IMR-90 (cell line): ENCODE measurements around the gene RASSF5. TPM values are rescaled to one million over a fixed set of nuclear protein-coding genes. Genes with fewer than 3 reads are reported as not detected.

Experiments
- ATAC-seq: fragments of 200-7000 bp; cut with Tn5 transposase; 2 replicates; pipeline ENCODE4 v1.9.1; 2020; ENCODE audit warnings: low read depth, mild to moderate bottlenecking, moderate library complexity
- BruUV-seq: library from RNA; stranded (reverse); fragments of 400-500 nt; replicated peaks from 2 replicates; lab custom pipeline; 2021; lab: Mats Ljungman, UMichigan
- CTCF ChIA-PET: fragments of 300-600 bp; formaldehyde crosslinking; extraction: SDS; loops from one replicate; lab custom pipeline; 2021; ENCODE audit warnings: antibody characterized with exemption; lab: Yijun Ruan, JAX
- POLR2A ChIA-PET: fragments of 300-600 bp; sonication (Branson Sonifier 250); formaldehyde crosslinking; loops from one replicate; lab custom pipeline; 2022; ENCODE audit warnings: antibody characterized with exemption; ENCODE audit not compliant: unreplicated experiment; lab: Charles Lee
- DNase-seq: peaks from one replicate; pipeline ENCODE4 v3.0.0; 2013
- H2AFZ ChIP-seq: replicated peaks from 2 replicates; pipeline ENCODE3; 2013; ENCODE audit warnings: low read length, mild to moderate bottlenecking; ENCODE audit not compliant: poor library complexity
- H2AK5ac ChIP-seq: 2 replicates; pipeline ENCODE4 v1.6.1; 2013; ENCODE audit warnings: low read depth, low read length, inconsistent platforms
- H2AK9ac ChIP-seq: replicated peaks from 2 replicates; pipeline ENCODE3; 2013; ENCODE audit warnings: mild to moderate bottlenecking, low read depth, low read length, moderate library complexity; ENCODE audit not compliant: poor library complexity
- H2BK120ac ChIP-seq: 2 replicates; pipeline ENCODE4 v1.6.1; 2013; ENCODE audit warnings: low read depth, low read length, inconsistent platforms
- H2BK15ac ChIP-seq: 3 replicates; pipeline ENCODE4 v1.6.1; 2013; ENCODE audit warnings: low read depth, low read length, inconsistent platforms
- H2BK20ac ChIP-seq: 2 replicates; pipeline ENCODE4 v1.6.1; 2013; ENCODE audit warnings: low read depth, mild to moderate bottlenecking, inconsistent platforms, low read length, moderate library complexity
- H2BK5ac ChIP-seq: 2 replicates; pipeline ENCODE4 v1.6.1; 2013; ENCODE audit warnings: mild to moderate bottlenecking, low read depth, low read length, inconsistent platforms; ENCODE audit not compliant: poor library complexity, severe bottlenecking
- H3K14ac ChIP-seq: replicated peaks from 2 replicates; pipeline ENCODE4 v1.6.1; 2013; ENCODE audit warnings: low read depth, low read length, inconsistent platforms
- H3K18ac ChIP-seq: 2 replicates; pipeline ENCODE4 v1.6.1; 2013; ENCODE audit warnings: low read depth, low read length, control low read depth
- H3K23ac ChIP-seq: 2 replicates; pipeline ENCODE4 v1.6.1; 2013; ENCODE audit warnings: low read depth, low read length, inconsistent platforms
- H3K27ac ChIP-seq: 2 replicates; pipeline ENCODE4 v1.5.1; 2013; ENCODE audit warnings: mild to moderate bottlenecking, control low read depth, low read length; ENCODE audit not compliant: insufficient read depth
- H3K27me3 ChIP-seq: 2 replicates; pipeline ENCODE4 v1.6.1; 2013; ENCODE audit warnings: low read length; ENCODE audit not compliant: control insufficient read depth, insufficient read depth
- H3K36me3 ChIP-seq: 2 replicates; pipeline ENCODE4 v1.6.1; 2013; ENCODE audit warnings: low read length, mixed read lengths; ENCODE audit not compliant: control insufficient read depth, insufficient read depth
- H3K4ac ChIP-seq: 2 replicates; pipeline ENCODE4 v1.6.1; 2013; ENCODE audit warnings: low read depth, low read length, inconsistent platforms
- H3K4me1 ChIP-seq: 2 replicates; pipeline ENCODE4 v1.6.1; 2013; ENCODE audit warnings: low read length, mixed read lengths; ENCODE audit not compliant: control insufficient read depth, insufficient read depth
- H3K4me2 ChIP-seq: 2 replicates; pipeline ENCODE4 v1.6.1; 2013; ENCODE audit warnings: low read depth, mild to moderate bottlenecking, control low read depth, low read length, moderate library complexity
- H3K4me3 ChIP-seq: 2 replicates; pipeline ENCODE4 v1.5.1; 2013; ENCODE audit warnings: low read depth, mild to moderate bottlenecking, control low read depth, low read length, moderate library complexity; ENCODE audit not compliant: insufficient read depth
- H3K56ac ChIP-seq: 2 replicates; pipeline ENCODE4 v1.6.1; 2013; ENCODE audit warnings: low read length, inconsistent platforms; ENCODE audit not compliant: insufficient read depth; ENCODE audit errors: extremely low read depth
- H3K79me1 ChIP-seq, 2 experiments: 2 replicates each; pipeline ENCODE4 v1.6.1; 2013; ENCODE audit warnings: low read length in 2 of 2, inconsistent platforms in 1 of 2, low read depth in 1 of 2
- H3K9ac ChIP-seq: 2 replicates; pipeline ENCODE4 v1.6.1; 2013; ENCODE audit warnings: low read depth, low read length, control low read depth
- H3K9me1 ChIP-seq: 2 replicates; pipeline ENCODE4 v1.6.1; 2013; ENCODE audit warnings: low read length, inconsistent platforms; ENCODE audit not compliant: insufficient read depth
- H3K9me3 ChIP-seq: 2 replicates; pipeline ENCODE4 v1.6.1; 2013; ENCODE audit warnings: low read length; ENCODE audit not compliant: control insufficient read depth, insufficient read depth
- H4K20me1 ChIP-seq: 2 replicates; pipeline ENCODE4 v1.6.1; 2013; ENCODE audit warnings: low read length, inconsistent platforms; ENCODE audit not compliant: insufficient read depth
- H4K5ac ChIP-seq: 2 replicates; pipeline ENCODE4 v1.6.1; 2013; ENCODE audit warnings: mild to moderate bottlenecking, low read depth, low read length, control low read depth
- H4K8ac ChIP-seq, 2 experiments: 2 replicates each; pipeline ENCODE4 v1.6.1; 2013; ENCODE audit warnings: low read depth in 2 of 2, low read length in 2 of 2, control low read depth in 1 of 2, inconsistent platforms in 1 of 2
- H4K91ac ChIP-seq: 2 replicates; pipeline ENCODE4 v1.6.1; 2013; ENCODE audit warnings: low read depth, low read length, inconsistent platforms; ENCODE audit not compliant: insufficient read depth
- SMC3 ChIP-seq: fragments of 150-350 bp; IDR thresholded peaks from 2 replicates; pipeline ENCODE4 v1.6.1; 2016; ENCODE audit warnings: low read depth, mild to moderate bottlenecking, antibody characterized with exemption, low read length, moderate library complexity
- WGBS, 2 experiments: methylation state at CpG; one replicate each; pipeline versions ENCODE4 v1.1.5 to v1.1.7; 2013; ENCODE audit warnings: missing lambda C conversion rate in 2 of 2; ENCODE audit not compliant: insufficient read length in 1 of 2; ENCODE audit errors: extremely low coverage in 2 of 2; 5-methylcytosine and 5-hydroxymethylcytosine counted together
- dilution Hi-C: fragments of 300-500 bp; cut with HindIII; formaldehyde crosslinking; loops from one replicate; pipeline ENCODE4 v1.14.3; 2018; ENCODE audit warnings: low sequenced_read_pairs; ENCODE audit not compliant: unreplicated experiment
- in situ Hi-C: fragments of 300-500 bp; cut with MboI; formaldehyde crosslinking; loops from 3 replicates; pipeline ENCODE4 v1.14.3; 2019; ENCODE audit warnings: low sequenced_read_pairs, inconsistent platforms, mixed read lengths
- intact Hi-C: fragments of 100-400 bp; cut with micrococcal nuclease; formaldehyde crosslinking; loops from 2 replicates; pipeline ENCODE4 v1.10.0; 2022
- polyA plus RNA-seq, 3 experiments: library from polyadenylated mRNA; depleted of rRNA; stranded (reverse); fragments of >200 nt; gene quantifications; 2 replicates each; pipeline ENCODE4 v1.2.3, GENCODE V29; 2012; ENCODE audit warnings: low replicate concordance in 1 of 3
- total RNA-seq: library from RNA; depleted of rRNA; stranded (reverse); fragments of >200 nt; gene quantifications from 2 replicates; pipeline ENCODE4 v1.2.3, GENCODE V29; 2012

Gene RASSF5
- total and polyA plus RNA-seq, 2 of the 4 experiments (the other 2 are of a cell fraction): 0.18 to 1.1 TPM

- Histone ChIP-seq H2BK15ac (no peak overlapping the region; the same call in 2 of the 3 replicates), H3K18ac (no peak overlapping the region), H3K4me3 (no peak overlapping the region), H3K4ac (peak overlapping the region; percentile 39; the same call in 1 of the 2 replicates), H2AK9ac (peak overlapping the region; percentile 80), H4K91ac (no peak overlapping the region; the same call in 1 of the 2 replicates), H3K56ac (no peak overlapping the region), H3K9ac (no peak overlapping the region), H3K27ac (no peak overlapping the region), H3K23ac (no peak overlapping the region), H3K4me2 (no peak overlapping the region), H4K20me1 (no peaks in the 10 kb centered on the region; the same call in 1 of the 2 replicates), H3K9me3 (no peaks in the 10 kb centered on the region), H4K5ac (no peak overlapping the region), H2BK5ac (no peak overlapping the region), H3K79me1 (peaks cover 0 to 7% of the 10 kb centered on the region in 2 experiments; a peak in 1 of 4 replicates), H2BK20ac (no peak overlapping the region), H3K4me1 (peaks cover 9% of the 10 kb centered on the region), H2AFZ (no peak overlapping the region), H2BK120ac (no peak overlapping the region), H3K27me3 (no peaks in the 10 kb centered on the region), H3K36me3 (peaks cover 46% of the 10 kb centered on the region), H2AK5ac (peak overlapping the region; percentile 96; the same call in 1 of the 2 replicates), H4K8ac (no peak overlapping the region), H3K9me1 (peaks cover 8% of the 10 kb centered on the region), H3K14ac (no peak overlapping the region)
- DNase-seq (no peak), ATAC-seq (no peak)
- dilution Hi-C loops (no loop called here), in situ Hi-C loops (loop anchor here (5.0 to 10.0 kb wide), 3 partner anchors 62 to 435 kb away; no protein-coding TSS in a partner anchor), intact Hi-C loops (loop anchor here (2.0 kb wide), 1 partner anchor 21 kb away; no protein-coding TSS in a partner anchor)
- 90% methylated on average over 2 of the region's 8 CpGs; no CpG with 5 or more reads in 1 of the 2 experiments for WGBS, 2 experiments
- ChIA-PET CTCF (interaction anchor here (1.2 to 1.7 kb wide), 6 partner anchors 9 to 153 kb away, joined by 4 to 7 read pairs (median 4); no protein-coding TSS in a partner anchor), POLR2A (no interaction called here)
- no TSS peak for BruUV-seq
- no peak for TF ChIP-seq SMC3
These were observed 27.1 kb upstream of the RASSF5 start for GRCh38 chr1:206480211-206480610.
